GM19372 (cell line): ENCODE measurements around the gene HSPG2.
"Not testable (repeated sequence)": the region's sequence is repeated elsewhere in the genome, so short reads cannot be mapped to it uniquely, and the experiment has no call there.

Source experiments
- ATAC-seq: cut with Tn5 transposase; IDR thresholded peaks from one replicate; pipeline ENCODE4 v1.9.1; 2021; ENCODE audit warnings: mild to moderate bottlenecking, low read depth, moderate library complexity; ENCODE audit not compliant: unreplicated experiment

The HSPG2 gene

DNA sequence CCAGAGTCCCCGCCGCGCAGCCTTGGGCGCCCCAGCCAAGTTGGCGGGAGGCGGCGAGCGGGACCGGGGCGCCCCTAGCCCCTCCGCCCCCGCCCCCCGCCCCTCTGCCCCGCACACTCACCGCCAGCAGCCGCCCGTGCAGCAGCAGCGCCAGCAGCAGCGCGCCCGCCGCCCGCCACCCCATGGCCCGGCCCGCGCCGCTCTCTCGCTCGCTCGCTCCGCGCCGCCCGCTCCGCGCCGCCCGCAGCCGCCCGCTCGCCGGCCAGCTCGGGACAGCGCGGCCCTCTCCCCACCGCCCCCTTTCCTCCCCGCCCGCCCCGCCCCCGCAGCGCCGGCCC lies at the start of gene HSPG2:
Gene HSPG2 (minus strand): TSS at position 277 of the 338 bp plus-strand sequence. CDS start 93 bp downstream, at position 184.
- no peak for ATAC-seq

DNA sequence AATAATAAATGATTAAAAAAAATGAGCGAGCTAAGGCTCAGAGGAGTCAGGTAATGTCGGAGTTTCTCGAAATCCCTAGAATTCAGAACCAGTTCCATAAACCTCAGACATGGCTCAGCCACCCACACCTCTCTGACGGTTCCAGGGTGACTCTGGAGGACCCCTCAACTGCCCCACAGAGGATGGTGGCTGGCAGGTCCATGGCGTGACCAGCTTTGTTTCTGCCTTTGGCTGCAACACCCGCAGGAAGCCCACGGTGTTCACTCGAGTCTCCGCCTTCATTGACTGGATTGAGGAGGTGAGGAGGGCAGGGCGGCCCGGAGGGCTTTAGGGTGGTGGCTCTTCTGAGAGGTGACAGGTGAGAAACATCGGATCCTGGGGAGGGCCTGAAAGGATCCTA lies 49.3 kb upstream of the HSPG2 start:
- ATAC-seq: not testable (repeated sequence)

DNA sequence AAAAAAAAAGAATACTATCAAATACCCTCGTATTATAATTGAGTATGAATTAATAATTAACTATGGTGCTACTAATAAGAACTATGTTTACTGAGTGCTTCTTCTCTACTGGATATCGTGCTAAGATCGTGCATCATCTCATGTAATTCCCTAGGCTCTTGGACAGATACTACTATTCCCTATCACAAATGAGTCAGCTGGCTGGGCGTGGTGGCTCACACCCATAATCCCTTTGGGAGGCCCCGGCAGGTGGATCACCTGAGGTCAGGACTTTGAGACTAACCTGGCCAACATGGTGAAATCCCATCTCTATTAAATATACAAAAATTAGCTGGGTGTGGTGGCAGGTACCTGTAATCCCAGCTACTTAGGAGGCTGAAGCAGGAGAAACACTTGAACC lies 48.8 kb upstream of the HSPG2 start:
- not testable (repeated sequence) for ATAC-seq

DNA sequence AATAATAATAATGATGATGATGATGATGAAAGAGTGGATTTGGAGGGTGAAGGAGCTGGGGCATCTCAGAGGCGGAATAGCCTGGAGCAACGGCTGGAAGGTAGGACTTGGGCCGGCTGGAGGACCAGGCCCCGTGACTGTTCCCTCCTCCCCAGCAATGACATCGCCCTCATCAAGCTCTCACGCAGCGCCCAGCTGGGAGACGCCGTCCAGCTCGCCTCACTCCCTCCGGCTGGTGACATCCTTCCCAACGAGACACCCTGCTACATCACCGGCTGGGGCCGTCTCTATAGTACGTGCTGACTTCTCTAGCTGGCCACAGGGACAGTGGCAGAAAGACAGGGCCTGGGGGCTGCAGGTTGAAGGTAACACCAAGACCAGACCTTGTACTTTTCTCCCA lies 46.4 kb upstream of the HSPG2 start:
- not testable (repeated sequence) for ATAC-seq

DNA sequence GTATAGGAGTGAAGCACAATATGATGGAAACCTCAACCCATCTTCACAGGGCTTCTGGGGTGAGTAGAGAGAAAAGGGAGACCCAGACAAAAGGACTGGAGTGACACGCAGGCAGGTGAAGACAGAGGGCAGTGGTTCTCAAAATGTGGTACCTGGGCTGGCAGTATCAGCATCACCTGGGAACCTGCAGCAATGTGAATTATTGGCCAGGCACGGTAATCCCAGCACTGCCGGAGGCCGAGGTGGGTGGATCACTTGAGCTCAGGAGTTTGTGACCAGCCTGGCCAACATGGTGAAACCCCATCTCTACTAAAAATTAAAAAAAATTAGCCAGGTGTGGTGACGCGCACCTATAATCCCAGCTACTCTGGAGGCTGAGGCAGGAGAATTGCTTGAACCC lies 45.0 kb upstream of the HSPG2 start:
- not testable (repeated sequence) for ATAC-seq

DNA sequence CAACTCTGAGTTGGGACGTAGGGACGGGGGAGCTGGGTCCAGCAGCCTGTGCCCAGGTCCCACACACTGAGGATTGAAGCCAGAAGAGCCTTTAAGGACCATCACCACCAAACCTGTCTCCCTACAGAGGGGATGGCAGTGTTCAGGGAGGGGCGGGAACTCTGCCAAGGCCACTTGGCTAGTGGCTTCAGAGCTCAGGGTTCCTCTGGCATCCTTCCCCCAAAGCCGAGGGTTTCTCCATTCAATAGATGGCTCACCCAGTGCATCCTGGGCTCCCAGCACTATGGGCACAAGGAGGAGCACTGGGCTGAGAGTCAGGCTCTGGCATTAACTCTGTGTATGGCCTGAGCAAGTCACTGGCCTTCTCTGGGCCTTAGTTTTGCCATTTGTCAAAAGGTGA lies 44.1 kb upstream of the HSPG2 start:
- ATAC-seq: not testable (repeated sequence)

DNA sequence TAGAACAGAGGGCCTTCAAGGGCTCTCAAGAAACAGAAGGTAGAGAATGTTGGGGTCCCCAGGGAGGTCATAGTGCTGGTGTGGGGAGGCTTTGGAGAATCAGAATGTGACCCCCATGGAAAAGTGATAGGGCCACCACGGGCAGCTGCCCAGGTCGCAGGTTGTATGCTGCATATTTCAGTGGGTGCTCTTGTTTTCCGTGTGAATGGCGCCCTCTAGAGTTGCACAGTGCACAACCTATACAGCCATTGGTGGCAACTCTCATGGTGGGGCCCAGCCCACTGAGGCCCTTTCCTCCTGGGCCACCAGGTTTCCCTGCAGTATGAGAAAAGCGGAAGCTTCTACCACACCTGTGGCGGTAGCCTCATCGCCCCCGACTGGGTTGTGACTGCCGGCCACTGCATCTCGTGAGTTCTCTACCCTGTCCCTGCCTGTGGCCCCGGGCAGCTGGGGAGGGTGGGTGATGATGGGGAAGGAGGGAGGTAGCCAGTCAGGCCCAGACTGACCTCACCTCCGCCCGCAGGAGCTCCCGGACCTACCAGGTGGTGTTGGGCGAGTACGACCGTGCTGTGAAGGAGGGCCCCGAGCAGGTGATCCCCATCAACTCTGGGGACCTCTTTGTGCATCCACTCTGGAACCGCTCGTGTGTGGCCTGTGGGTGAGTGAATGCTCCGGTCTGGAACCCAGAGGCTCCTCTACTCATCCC lies 43.6 kb upstream of the HSPG2 start:
- not testable (repeated sequence) for ATAC-seq

DNA sequence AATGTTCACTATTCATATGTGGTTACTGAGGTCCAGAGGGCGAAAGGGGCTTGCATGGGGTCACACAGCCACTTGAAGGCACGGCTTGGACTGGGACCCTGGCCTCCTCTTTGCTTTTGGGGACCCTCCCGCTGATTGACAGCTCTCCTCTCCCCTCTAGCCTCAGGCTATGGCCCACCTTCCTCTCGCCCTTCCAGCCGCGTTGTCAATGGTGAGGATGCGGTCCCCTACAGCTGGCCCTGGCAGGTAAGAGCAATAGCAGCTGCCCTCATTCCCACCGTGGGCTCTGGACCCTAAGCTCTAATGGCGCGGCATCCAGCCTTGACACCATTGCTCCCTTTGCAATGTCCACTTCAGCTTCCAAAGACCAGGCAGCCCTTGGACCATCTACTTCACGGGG lies 41.1 kb upstream of the HSPG2 start:
- not testable (repeated sequence) for ATAC-seq

DNA sequence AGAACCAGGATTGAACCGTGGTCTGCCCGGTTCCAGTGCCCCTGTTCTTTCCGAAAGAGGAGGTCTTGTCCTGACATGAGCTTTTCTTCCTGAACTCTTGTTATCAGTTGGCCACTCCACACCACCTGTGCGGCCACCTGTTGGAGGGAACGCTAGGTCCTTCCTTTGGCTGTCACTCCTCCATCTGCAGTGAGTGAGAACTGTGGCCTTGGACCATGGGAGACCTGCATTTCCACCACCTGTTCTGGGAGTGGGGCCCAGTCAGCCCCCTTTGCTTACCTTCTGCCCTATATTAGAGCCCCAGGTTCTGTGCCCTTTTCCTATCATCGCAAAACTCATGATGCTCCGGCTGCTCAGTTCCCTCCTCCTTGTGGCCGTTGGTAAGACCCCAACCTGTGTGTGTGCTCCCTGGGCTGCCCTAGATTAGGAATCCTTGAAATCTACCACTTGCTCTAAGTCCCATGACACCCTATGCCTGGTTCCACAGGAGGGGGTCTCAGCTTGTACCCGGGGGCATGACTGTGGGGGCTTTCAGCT lies 39.7 kb upstream of the HSPG2 start, which contains the start of gene CELA3B:
Gene CELA3B (plus strand): TSS at position 320 of the 537 bp plus-strand sequence. CDS start 18 bp downstream, at position 338.
- not testable (repeated sequence) for ATAC-seq

DNA sequence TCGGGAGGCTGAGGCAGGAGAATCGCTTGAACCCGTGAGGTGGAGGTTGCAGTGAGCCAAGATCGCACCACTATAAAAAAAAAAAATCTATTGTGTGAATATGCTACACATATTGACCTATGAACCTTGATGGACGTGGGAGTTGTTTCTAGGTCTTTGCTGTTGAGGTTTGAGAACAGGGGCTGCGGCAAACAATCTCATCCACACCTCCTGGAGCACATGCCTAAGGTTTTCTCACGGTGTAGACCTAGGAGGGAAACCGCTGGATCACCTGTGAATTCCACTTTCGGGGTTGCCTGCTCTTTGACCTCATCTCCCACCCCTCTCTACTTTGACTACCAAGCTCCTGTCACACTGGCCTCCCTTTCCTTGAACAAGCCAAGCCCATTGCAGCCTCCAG lies 38.2 kb upstream of the HSPG2 start:
- ATAC-seq: not testable (repeated sequence)

DNA sequence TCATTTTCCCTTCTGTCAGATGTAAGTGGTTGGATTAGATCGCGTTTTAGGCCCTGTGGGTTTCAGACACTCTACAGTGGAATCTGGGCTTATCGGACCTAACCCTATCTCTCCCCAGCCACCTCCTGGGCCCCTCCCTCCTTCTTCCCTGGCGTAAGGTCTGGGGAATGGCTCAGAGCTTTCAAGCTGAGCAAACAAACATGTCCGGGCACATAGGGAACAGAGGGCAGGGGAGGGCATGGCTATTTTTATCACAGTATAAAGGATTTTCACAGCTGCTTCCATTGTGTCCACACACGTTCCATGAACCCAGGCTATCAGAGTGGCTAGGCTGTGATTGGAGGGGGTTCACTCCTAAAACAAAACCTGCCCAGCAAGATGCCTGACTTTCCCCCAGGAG lies 37.6 kb upstream of the HSPG2 start:
- ATAC-seq: not testable (repeated sequence)

DNA sequence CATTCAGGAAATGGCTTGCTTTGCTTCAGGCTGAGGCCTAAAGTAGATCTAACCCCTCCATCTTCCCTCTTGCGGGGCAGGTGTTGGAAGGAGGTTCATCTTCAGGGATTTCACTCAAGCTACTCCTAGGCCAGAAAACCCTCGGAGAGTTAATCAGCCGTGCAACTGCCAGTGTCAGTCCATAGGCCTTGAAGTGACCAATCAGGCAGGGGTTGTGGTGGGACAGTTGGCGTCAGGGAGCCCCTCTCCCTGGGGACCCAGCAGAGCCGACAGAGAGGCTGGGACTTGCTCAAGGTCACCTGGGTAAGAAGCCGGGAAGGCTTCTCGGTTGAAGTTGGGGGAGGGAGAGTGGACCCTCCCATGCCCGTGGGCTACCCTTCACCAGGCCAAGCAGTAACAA lies 36.8 kb upstream of the HSPG2 start:
- not testable (repeated sequence) for ATAC-seq

DNA sequence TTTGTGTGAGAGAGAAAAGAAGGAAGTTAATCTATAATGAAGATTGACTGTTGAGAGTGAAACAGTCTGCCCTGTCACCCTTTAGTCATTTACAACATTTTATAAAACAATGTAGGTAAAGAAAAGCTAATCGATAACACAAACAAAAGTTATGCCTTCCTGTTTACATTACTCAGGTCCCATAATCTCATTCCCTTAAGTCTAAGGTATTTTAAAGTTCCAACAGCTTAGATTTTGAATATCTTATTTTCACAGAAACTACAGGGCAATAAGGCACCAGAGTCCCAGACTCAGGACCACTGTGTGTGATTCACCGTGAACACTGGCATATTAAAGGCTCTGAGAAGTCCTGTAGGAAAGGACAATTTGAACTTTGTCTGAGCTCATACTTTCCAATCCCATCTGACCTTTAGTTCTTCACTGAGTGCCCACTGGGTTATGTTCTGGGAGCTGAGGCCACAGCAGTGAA lies 35.9 kb upstream of the HSPG2 start:
- not testable (repeated sequence) for ATAC-seq

DNA sequence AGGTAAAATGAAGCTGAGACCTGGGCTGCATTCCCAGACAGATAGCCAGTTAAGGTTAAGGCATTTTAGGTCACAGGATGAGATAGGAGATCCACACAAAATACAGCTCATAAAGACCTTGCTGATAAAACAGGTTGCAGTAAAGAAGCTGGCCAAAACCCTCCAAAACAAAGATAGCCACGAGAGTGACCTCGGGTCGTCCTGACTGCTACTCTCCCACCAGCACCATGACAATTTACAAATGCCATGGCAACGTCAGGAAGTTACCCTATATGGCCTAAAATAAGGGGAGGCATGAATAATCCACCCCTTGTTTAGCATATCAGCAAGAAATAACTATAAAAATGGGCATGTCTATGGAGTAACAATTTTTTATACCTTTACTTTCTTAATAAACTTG lies 33.4 kb upstream of the HSPG2 start:
- ATAC-seq: not testable (repeated sequence)

DNA sequence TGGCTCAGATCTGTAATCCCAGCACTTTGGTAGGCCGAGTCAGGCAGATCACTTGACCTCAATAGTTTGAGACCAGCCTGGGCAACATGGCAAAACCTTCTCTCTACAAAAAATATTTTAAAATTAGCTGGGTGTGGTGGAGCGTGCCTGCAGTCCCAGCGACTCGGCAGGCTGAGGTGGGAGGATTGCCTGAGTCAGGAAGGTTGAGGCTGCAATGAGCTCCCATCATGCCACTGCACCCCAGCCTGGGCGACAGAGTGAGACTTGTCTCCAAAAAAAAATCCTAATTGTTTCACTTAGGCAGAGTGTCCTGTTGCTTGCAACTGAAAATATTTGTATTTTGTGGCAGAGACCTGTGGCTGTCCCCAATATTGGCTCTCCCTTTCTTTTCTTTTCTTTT lies 32.0 kb upstream of the HSPG2 start:
- not testable (repeated sequence) for ATAC-seq

DNA sequence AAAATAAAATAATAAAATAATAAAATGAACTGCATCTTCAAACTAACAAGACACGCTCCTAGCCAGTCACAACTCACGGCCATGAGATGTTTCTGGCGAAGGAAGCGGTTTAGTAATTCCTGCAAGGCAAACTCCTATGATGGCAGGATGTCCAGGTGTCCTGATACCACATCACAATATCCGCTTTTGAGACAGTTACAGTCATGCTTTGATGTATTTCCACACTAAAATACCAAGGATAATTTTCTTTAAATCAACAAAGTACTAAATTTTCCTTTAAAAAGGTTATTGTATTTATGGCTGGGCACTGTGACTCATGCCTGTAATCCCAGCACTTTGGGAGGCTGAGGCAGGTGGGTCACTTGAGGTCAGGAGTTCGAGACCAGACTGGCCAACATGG lies 30.1 kb upstream of the HSPG2 start:
- not testable (repeated sequence) for ATAC-seq

DNA sequence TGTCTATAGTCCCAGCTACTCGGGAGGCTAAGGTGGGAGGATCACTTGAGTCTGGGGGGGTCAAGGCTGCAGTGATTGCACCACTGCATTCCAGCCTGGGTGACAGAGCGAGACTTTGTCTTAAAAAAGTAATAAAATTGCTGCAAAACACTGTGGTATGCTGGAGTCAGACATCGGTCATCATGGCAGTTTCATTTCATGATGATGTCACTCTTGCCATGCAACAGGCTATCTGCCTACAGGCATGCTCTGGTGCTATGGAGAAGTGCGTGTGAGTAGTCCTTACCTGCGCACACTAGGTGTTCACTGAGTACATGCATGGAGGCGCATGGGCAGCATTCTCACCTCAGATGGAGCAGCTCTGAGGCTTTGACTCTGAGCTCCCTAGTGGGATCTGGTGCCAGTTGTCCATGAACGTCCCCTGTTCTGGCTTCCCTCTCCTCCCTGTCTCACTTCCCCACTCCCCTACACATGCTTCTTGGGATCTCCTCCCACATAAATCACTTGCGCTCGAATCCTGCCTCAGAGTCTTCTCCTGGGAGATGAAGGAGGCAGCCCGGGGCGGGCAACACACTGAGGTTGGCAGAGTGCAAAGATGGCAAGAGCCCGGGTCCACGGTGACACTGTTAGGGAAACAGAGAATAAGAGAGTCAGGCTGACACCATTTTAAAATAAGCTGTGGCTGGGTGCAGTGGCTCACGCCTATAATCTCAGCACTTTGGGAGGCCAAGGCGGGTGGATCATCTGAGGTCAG lies 29.3 kb upstream of the HSPG2 start:
- ATAC-seq: no peak

DNA sequence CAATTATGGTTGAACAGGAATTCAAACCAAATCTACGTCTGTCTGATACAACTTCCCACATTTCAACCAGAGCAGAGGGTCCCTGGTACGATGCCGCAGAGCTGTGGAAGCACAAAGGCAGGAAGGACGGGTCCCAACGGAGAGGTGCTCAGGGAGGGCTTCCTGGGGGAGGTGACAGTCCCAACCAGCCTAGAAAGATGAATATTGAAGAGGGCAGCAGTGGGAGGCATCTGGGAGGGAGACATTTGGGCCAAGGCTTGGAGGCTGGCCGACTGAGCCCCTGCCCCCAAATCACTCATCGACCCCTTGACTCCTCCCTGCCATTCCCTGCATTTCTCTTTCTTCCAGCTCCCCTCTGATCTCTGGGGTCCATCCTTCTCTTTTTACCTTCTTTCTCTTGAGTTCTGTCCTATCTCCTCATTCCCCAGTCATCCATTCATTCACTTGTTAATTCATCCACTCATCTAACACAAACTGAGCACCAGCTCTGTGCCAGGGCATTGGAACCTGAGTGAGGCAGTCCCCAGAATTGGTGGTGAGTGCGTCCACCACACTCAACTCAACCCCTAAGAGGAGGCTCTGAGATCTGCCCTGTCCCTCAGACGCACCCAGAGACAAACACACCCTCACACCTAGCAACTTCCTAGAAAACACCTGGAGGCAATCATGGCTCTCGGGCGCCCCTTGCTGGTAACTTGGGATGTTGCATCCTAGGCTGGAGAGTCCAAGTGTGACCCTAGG lies 26.5 kb upstream of the HSPG2 start:
- ATAC-seq: no peak

DNA sequence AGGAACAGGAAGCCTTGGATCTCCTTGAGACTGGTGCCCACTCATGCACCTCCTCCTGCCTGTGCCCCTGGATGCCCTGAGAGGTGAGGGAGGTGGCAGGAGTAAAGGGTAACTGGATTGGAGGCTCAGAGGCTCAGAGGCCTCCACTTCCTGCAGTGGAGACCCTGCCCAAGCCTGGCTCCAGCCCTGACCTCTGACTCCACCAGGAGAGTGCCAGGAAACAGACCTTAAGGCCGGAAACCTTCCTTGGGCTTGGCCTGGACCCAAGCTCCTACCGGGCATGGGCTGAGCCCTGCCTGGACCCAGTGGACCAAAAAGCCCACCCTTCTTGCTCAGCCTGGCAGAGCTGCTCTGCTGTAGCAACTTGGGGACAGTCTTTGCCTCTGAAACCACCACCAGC lies 24.7 kb upstream of the HSPG2 start:
- no peak for ATAC-seq

DNA sequence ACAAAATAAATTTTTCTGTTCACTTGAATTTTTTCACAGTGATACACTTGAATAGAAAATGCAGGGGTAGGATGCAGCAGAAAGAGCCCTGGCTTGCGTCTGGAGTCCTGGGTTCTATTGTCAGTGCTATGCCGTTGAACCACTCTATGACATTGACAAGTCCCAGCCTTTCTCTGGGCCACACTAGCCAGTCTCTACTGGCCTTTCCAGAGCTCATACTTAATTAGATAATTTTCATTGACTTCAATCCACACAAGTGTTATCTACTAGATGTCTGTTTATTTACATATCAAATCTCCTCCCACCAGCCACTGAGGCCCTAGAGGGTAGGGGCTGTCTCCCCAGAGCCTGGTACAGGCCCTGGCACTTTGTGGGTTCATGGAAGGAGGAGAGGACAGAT lies 24.2 kb upstream of the HSPG2 start:
- no peak for ATAC-seq
